Transverse colon (tissue), 4 donors: Measurements from ENCODE around the gene RAD54L.

ENCODE experiments used
- EP300 ChIP-seq: sonication (generic); formaldehyde crosslinking; IDR thresholded peaks from one replicate; pipeline ENCODE4 v1.6.1; 2017; ENCODE audit warnings: antibody characterized with exemption, low read depth
- POLR2A ChIP-seq: fragments of 450-650 bp; IDR thresholded peaks from one replicate; pipeline ENCODE4 v1.6.1; 2016; ENCODE audit warnings: antibody characterized with exemption, mild to moderate bottlenecking, moderate library complexity
- POLR2AphosphoS5 ChIP-seq, 3 donors: sonication (generic); formaldehyde crosslinking; IDR thresholded peaks; one replicate each; pipeline ENCODE4 v1.6.1; 2016; ENCODE audit warnings: antibody characterized with exemption in 3 of 3
- TF ChIP-seq, protein P1 (sequence below), 5 experiments: fragments of 200-600 bp in 3 of 5; fragments of 450-650 bp in 2 of 5; sonication (generic) in 3 of 5; IDR thresholded peaks; 1 replicate in 2 of 5; 2 replicates in 3 of 5; pipeline ENCODE4 v1.5.1; 2016 to 2017; ENCODE audit warnings: antibody characterized with exemption in 5 of 5, inconsistent platforms in 3 of 5, mild to moderate bottlenecking in 2 of 5, moderate library complexity in 1 of 5

DNA sequence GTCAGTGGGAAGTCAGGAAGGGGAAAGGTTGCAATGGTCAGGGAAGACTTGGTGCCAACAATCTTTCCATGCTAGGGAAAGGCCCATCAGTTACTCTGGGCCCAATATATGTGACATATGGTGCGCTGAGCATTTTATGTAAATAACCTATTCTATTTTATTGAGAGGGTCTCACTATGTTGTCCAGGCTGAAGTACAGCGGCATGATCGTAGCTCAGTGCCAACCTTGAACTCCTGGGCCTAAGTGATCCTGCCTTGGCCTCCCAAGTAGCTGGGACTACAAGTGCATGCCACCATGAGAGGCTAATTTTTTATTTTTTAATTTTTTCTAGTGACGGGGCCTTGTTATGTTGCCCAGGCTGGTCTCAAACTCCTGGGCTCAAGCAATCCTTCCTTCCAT lies 62.8 kb downstream of the RAD54L start:
- TF ChIP-seq, protein P1, sequence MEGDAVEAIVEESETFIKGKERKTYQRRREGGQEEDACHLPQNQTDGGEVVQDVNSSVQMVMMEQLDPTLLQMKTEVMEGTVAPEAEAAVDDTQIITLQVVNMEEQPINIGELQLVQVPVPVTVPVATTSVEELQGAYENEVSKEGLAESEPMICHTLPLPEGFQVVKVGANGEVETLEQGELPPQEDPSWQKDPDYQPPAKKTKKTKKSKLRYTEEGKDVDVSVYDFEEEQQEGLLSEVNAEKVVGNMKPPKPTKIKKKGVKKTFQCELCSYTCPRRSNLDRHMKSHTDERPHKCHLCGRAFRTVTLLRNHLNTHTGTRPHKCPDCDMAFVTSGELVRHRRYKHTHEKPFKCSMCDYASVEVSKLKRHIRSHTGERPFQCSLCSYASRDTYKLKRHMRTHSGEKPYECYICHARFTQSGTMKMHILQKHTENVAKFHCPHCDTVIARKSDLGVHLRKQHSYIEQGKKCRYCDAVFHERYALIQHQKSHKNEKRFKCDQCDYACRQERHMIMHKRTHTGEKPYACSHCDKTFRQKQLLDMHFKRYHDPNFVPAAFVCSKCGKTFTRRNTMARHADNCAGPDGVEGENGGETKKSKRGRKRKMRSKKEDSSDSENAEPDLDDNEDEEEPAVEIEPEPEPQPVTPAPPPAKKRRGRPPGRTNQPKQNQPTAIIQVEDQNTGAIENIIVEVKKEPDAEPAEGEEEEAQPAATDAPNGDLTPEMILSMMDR (IDR thresholded peaks at IDR 0.05): no peak
- TF ChIP-seq POLR2A: no peak
- TF ChIP-seq POLR2AphosphoS5 (IDR thresholded peaks at IDR 0.05): no peak
- no peak for TF ChIP-seq EP300
